HG03354 (cell line): ENCODE results near the gene LPO.

Source experiments
- ATAC-seq: cut with Tn5 transposase; IDR thresholded peaks from one replicate; pipeline ENCODE4 v1.9.1; 2021; ENCODE audit warnings: mild to moderate bottlenecking; ENCODE audit not compliant: unreplicated experiment, poor library complexity, severe bottlenecking

Gene LPO

DNA sequence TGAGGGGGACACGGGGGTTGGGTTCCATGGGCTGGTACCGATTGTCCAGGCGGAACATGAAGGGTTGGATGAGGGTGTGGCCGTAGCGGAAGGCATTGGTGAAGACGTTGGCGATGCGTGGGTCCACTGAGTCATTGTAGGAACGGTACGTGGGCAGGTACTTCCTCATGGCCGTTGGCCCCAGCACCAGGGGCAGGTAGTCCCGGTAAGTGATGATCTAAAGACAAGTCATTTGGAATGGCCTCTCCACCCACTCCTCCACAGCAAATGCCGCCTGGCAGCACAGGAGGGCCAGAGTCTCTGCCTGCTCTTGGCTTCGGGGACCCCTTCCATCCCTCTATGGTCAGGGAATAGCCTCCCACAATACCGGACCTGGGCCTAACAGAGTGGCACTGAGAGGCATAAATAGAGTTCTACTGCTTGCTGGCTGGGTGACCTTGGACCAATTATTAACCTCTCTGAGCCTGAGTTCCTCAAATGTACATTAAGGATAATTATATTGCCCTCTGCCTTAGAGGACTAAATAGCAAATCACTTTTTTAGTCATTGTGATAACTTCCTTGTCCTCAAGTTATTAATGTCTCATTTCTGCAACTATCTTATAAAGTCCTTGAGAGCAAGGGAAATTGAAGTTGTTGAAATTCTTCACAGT is 35.2 kb downstream of the LPO start:
- no peak for ATAC-seq

DNA sequence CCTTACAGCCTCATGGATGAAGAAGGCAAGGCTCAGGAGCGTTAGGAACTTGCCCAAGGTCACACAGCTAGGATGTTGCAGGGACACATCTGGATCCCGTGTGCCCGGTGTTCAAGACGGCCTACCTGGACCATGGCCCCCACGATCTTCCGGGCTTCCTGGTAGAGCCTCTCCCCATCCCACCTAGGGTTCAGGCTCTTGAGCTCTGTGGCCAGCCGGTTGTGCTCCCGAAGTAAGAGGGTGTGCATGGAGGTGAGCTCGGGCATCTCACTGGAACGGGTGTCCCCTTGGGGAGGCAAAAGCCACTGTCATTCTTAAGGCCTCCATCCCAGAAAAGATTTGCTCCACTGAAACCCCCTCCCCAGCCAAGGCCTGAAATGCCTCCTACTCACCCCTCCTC is 37.0 kb downstream of the LPO start:
- no peak for ATAC-seq

DNA sequence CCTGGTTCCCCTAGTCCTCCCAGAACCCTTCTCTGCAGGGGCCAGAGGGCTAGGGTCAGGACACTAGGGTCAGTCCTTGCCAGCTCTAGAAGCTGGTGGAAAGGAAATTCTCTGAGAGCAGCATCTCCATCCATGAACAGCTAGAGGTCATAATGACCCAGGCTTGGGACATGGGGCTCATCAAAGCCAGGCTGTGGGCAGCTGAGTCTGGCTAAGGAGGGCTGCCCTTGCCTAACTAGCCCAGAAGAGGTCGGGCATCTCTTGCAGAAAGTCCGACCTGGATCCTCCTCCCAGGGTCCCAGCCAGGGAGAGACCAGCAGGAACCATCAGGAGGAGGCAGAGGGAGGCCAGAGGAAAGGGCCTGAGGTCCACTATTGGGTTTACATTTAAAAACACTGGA is 38.0 kb downstream of the LPO start:
- no peak for ATAC-seq

DNA sequence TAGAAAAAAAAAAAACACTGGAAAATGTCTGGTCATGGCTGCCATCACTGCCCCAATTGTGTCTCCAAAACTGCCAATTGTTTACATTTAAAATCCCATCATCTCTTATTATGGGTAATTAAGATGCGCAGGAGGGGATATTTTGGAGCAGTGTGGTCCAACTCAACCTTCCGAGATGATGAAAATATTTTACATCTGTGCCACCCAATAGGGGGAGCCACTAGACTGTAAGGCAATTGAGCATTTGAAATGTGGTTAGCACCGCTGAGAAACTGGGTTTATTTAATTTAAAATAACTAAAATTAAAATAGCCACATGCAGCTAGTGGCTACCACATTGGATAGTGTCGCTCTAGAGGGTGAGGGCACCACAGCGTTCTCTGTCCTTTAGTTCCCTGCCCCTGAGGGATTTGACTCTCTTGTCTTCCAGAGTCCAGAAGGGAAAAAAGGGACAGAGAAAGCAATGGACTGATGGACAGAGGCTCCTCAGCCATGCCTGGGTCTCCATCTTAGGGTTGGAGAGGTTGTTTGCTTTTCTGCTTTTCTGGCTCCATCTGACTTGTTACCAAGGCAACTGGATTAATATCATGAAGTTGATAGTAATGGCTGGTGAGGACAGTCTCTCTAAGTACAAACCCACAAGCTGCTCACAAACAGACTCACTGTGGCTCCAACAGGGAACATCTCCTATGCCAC is 38.9 kb downstream of the LPO start:
- ATAC-seq: no peak

DNA sequence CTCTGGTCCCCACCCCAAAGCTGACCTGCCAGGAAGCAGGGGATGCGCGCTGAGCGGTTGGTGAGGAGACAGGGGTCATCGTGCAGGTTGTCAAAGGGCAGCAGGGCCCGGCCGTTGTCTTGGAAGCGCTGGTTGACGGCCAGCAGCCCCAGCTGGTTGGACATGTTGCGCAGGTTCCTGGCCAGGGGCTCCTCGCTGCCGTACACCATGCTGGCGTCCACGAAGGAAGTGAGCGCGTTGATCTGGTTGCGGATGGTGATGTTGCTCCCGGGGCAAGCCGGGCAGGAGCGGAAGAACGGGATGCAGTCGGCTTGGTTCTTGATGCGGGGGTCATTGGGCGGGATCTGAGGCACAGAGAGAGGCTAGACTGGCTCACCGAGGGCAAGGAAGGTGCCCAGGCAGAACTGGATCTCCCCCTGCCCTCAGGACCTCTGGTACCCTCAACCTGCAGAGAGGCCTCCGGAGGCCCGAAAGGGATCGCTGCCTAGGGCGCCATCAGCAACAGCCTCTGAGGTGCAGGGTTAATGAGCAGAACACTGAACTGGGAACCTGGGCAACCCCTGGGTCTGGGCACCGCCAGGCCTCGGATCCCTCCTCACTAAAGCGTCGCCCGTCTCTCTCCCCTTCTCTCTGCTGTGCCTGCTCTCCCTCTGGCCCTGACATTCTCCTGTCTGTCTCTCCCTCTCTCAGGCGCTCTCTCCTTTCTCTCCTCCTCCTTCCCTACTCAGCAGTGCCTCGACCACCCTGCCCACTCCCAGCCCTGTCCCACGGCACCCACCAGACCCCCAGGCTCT is 39.6 kb downstream of the LPO start:
- no peak for ATAC-seq

DNA sequence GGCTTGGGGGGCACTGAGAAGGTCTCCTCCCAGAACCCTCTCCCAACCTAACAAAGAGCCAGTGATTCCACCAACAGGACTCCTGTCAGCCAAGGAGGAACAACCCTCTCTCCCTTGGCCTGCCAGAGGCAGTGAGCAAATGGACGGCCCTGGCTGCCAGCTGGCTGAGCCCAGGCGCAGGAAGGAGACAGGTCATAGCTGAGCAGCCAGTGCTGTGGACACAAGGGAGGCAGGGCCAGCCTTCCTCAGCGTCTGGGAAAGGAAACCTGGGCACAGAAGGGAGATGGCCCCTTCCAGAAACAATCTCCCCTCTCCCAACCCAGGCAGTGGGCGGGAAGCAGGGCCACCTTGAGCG is 40.3 kb downstream of the LPO start:
- no peak for ATAC-seq

DNA sequence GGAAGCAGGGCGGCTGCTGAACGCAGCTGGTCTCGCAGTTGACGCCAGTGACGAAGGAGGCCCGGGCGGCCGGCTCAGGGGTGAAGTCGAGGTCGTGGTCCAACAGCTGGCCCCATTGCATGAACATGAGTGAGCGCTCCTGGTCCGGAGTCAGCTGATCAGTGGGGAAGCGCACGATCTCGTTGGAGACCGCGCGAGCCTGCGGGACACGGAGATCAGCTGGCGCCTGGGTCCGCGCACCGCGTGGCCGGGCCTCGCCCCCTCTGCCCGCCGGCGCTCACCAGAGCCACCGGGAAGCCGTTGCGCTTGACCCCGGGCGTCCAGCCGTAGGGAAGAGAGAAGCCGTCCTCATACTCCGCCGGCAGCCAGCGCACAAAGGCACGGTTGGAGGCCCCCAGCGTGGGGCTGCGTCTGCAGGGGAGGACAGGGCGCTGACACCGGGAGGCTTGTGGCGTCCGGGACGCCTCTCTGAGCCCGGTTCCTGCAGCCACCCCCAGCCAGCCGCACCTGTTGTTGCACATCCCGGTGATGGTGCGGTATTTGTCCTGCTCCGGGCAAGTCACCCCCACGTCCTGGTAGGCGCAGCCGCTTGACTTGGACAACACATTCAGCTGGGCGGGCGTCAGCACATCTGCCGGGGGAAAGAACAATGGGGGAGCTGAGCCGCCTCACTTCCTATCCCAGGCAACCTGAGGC is 40.8 kb downstream of the LPO start:
- ATAC-seq: no peak

DNA sequence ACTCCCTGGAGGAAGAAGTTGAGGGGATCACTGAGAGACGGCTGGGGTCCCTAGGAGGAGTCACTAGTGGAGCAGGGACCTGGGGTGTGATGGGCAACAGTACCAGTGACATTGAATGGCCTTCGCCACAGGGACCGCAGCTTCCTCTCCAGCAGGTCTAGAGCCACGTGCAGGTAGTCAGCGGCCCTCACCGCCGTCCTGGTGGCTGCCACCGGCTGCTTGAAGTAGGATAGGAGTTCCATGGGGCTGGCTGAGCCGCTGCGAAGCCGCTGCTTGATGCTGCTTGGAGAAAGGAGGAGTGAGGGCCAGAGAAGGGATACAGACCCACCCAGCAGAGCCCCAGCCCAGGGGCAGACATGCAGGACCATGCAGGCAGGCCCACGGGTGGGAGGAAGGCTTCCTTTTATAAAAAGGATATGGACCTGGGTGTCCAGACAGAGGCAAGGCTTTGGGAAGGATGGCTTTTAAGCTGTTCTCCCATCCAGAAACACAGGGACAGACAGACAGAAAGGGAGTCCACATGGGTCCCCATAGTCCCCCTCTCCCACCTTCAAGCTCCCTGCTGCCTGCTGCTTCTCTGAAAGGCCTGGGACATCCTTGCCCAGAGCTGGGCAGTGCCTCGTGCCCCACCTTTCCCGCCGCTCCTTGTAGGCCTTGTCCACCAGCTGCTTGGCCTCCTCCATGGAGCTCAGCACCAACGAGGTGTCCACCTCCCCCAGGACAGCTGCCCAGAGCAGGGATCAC is 41.5 kb downstream of the LPO start:
- no peak for ATAC-seq

DNA sequence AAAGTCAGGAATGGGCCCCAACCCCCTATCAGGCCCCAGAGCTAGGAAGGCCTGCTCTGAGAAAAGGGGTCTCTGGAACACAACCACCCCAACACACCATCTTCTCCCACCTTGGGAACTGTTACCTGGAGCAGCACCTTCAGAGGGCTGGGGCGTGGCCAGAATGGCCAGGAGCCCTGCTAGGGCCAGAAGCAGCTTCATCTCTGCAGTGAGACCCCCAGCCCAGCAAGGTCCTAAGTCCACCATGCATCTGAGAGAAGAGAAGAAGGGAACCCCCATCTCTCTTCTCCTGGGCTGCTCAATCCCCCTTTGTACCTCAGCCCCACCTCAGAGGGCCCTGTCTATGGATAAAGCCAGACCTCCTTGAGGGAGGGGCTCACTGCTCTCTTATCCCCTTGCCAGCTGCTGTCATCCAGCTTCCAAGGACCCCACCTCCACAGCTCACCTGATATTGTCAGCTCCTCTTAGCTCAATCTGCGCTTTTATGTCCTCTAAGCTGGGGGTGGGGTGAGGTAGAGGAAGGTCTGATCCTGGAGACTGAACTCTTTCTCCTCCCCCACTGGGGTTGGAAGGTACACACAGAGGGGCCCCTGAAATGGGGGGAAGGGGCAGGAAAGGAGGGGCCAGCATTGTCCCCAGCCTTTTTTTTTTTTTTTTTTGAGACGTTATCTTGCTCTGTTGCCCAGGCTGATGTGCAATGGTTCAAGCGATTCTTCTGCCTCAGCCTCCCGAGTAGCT is 42.3 kb downstream of the LPO start, which contains the start of gene MPO:
Gene MPO, minus strand, starts transcription at position 456 of the 738 bp plus-strand sequence. Its CDS starts 177 bp downstream, at position 279.
- ATAC-seq: no peak

DNA sequence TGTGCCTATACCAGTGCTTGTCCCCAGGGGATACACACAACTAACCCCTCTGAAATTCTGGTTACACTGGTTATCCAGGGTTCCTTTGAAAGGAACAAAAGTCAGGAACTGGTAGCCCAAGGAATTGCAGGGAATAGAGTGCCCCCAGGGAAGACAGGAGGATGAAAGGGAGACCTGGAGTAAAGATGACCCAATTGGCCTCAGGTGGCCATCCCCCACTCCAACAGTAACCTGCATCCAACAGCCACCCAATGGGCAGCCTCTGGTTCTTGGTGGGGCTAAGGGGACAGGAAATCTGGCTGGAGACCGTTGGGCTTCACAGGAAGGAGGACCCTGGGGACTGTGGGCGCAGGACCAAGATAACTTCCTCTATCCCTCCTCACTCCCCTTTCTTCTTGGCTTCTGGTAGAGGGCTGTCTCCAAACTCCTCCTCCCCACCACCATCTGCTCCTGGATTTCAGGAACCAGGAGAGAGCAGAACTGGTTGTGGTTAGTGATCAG is 43.2 kb downstream of the LPO start:
- no peak for ATAC-seq

DNA sequence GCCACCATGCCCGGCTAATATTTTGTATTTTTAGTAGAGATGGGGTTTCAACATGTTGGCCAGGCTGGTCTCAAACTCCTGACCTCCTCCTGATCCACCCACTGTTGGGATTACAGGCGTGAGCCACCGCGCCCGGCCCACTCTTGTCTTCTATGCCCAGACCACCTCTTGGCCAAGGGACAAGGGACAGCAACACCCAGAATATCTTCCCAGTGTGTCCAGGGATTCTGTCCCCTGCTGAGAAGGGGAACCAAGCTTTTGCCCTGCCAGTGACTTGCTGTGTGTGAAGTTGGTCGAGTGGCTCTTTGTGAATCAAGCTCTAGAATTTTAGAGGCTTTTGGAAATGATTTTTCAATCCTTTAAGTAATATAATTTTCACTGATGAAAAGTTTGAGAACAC is 44.1 kb downstream of the LPO start:
- ATAC-seq: no peak

DNA sequence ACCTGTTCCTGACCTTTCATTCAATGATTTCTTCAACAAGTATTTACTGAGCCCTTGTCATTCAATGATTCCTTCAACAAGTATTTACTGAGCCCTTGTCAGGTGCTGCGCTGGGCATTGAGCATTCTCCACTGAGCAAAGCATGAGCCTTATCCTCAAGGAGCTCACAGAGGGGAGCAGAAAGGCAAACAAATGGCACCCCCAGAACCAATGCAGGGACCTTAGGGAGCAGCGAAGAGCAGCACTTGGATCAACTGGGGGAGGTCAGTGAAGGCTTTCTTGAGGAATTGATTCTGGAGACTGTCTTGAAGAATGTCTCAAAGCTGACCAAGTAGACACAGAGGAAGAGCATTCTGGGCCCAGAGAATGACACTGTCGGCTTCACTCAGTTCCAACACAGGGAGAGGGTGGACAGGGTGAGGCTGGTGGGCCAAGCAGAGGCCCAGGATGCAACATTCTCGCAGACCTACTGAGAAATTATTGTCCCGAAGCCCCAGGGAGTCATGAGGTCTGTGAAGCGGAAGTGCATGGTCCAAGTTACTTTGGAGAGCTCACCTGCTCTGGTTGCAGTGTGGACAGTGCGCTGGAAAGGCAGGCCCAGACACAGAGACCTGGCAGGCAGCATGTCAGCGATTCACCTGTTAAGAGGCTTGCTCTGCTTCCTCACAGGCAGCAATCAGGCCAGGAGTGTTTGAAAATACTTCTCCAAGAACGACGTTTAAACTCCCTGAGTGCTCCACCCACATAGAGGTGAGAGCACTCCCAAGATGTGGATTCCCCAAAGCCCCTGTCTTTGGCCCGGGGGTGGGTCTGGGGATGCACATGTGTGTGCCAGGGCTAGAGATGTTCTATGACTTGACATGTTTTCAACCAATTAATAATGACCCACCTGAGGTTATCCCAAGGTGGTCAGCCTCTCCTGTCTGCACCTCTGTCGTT is 45.6 kb downstream of the LPO start:
- ATAC-seq: no peak

DNA sequence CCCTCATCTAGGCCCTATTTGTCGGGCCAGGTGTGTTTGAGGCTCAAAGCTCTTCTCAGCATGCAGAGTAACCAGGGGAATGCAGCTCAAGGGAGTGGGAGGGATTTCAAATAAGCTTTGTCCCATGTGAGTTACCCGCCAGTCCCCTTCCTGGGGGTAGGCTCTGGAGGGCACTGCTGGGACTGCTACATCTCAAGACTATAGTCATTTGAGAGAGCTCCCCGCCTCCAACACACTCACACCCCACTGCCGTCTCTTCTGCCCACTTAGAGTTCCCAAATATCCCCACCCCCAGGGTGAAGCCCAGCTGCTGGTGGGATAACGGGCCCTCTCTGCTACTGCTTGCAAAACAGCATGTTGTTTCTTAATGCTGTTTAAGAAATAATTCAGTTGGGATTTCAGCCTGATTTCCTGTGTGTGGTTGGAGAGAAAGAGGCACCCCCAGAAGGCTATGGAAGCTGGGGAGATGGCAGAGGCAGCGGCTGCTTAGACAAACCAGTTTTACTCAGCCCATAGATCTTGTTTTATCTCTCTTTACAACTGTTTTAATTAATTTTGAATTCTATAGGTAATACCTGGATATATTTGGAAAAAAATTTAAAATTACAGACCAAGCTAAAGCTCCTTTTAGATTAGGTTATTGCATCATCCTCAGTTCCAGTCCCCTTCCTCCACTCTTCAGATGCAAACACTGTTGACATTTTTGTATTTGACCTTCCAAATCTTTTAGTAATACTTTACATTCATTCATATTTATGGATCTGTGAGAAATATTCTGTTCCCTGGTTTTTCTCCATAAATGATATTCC is 46.4 kb downstream of the LPO start:
- ATAC-seq: no peak

DNA sequence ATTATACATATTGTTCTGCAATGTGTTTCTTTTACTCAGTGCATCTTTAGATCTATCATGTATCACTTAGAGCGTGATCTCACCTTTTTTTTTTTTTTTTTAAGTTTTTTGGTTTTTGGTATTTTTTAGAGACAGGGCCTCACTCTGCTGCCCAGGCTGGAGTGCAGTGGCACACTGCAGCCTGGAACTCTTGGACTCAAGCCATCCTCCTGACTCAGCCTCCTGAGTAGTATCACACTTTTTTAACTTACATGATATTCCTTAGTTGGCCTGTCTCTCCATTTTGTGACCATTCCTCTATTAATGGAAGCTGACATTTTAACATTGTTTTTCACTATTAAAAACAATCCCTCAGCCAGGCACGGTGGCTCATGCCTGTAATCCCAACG is 47.0 kb downstream of the LPO start:
- ATAC-seq: no peak

DNA sequence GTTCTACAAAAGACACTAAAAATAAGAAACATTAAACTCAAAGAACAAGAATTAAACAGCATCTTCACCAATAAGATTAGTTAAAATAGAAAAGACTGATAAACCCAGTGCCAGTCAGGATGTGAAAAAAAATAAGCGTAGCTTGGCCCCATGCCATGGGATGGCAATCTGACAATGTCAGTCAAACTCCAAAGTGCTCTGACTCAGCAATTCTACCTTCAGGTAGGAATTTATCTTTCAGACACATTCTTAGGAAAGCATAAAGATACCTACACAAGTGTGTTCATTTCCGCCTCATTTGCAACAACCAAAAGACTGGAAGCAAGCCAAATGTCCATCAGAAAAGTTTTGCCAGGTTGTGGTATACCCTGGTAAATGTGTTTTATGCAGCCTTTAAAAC is 51.5 kb downstream of the LPO start:
- ATAC-seq: no peak

DNA sequence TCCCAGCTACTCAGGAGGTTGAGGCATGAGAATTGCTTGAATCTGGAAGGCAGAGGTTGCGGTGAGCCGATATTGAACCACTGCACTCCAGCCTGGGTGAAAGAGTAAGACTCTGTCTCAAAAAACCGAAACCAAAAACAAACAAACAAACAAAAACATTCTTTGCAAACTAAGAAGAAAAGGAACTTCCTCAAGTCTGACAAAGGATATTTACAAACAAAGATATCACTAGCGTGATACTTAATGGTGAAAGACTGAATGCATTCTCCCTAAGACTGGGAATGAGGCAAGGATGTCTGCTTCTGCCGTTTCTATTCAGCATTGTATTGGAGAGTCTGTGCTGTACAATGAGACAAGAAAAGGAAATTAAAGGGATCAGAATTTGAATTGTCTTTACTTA is 52.9 kb downstream of the LPO start:
- ATAC-seq: no peak

DNA sequence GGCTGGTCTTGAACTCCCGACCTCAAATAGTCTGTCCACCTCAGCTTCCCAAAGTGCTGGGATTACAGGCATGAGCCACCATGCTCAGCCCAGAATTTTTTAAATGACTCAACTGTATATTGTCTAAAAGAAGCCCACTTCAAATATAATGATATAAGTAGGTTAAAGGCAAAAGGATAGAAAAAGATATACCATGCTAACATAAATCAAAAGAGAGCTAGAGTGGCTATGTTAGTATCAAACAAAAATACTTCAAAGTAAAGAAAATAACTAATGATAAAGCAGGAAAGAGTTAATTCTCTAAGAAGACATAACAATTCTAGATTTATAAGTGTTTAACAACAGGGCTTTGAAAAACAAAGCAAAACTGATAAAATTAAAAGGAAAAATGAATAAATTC is 55.6 kb downstream of the LPO start:
- no peak for ATAC-seq
